Astrocyte (in vitro differentiated cells and primary cell): Measurements from ENCODE around the gene PCDHGC3. TPM values are rescaled to one million over a fixed set of nuclear protein-coding genes. Genes with fewer than 3 reads are reported as not detected.

Experiments used
- DNase-seq: peaks from one replicate; pipeline ENCODE4 v3.0.0-alpha.2; 2010; ENCODE audit warnings: low read depth
- FAIRE-seq: peaks from 2 replicates; lab custom pipeline; 2011; peaks lifted over from hg19 to GRCh38; lab: Jason Lieb, UNC
- H2AFZ ChIP-seq: 2 replicates; pipeline ENCODE4 v1.6.0; 2012; ENCODE audit warnings: low read depth, low read length, inconsistent platforms
- H3K27ac ChIP-seq: 2 replicates; pipeline ENCODE4 v1.5.1; 2011; ENCODE audit warnings: low read depth, low read length, inconsistent platforms
- H3K27me3 ChIP-seq: 2 replicates; pipeline ENCODE4 v1.6.0; 2011; ENCODE audit warnings: low read length, inconsistent platforms; ENCODE audit not compliant: insufficient read depth
- H3K36me3 ChIP-seq: 2 replicates; pipeline ENCODE4 v1.5.1; 2011; ENCODE audit warnings: low read length, inconsistent platforms; ENCODE audit not compliant: insufficient read depth
- H3K4me1 ChIP-seq: 2 replicates; pipeline ENCODE4 v1.5.1; 2011; ENCODE audit warnings: low read length, inconsistent platforms; ENCODE audit not compliant: insufficient read depth
- H3K4me2 ChIP-seq: 2 replicates; pipeline ENCODE4 v1.6.0; 2012; ENCODE audit warnings: low read length, inconsistent platforms
- H3K4me3 ChIP-seq: 2 replicates; pipeline ENCODE4 v1.5.1; 2011; ENCODE audit warnings: low read depth, mild to moderate bottlenecking, low read length, inconsistent platforms; ENCODE audit not compliant: insufficient read depth
- H3K79me2 ChIP-seq: 2 replicates; pipeline ENCODE4 v1.6.0; 2012; ENCODE audit warnings: mild to moderate bottlenecking, low read length, inconsistent platforms; ENCODE audit not compliant: insufficient read depth
- H3K9ac ChIP-seq: 2 replicates; pipeline ENCODE4 v1.6.0; 2012; ENCODE audit warnings: mild to moderate bottlenecking, low read length, inconsistent platforms
- H3K9me3 ChIP-seq: 2 replicates; pipeline ENCODE4 v1.5.1; 2012; ENCODE audit warnings: low read depth, mild to moderate bottlenecking, low read length, inconsistent platforms; ENCODE audit not compliant: insufficient read depth
- H4K20me1 ChIP-seq: 2 replicates; pipeline ENCODE4 v1.6.0; 2012; ENCODE audit warnings: low read length, inconsistent platforms; ENCODE audit not compliant: insufficient read depth
- H3K27ac Mint-ChIP-seq: one replicate; pipeline ENCODE4 v1.8.0; 2021; ENCODE audit warnings: mild to moderate bottlenecking, mixed read lengths; ENCODE audit not compliant: unreplicated experiment
- H3K27me3 Mint-ChIP-seq: one replicate; pipeline ENCODE4 v1.8.0; 2021; ENCODE audit warnings: low read depth, mixed read lengths; ENCODE audit not compliant: unreplicated experiment
- H3K36me3 Mint-ChIP-seq: one replicate; pipeline ENCODE4 v1.8.0; 2021; ENCODE audit warnings: low read depth, mixed read lengths; ENCODE audit not compliant: unreplicated experiment
- H3K4me1 Mint-ChIP-seq: one replicate; pipeline ENCODE4 v1.8.0; 2021; ENCODE audit warnings: low read depth, mixed read lengths; ENCODE audit not compliant: unreplicated experiment
- H3K4me3 Mint-ChIP-seq: one replicate; pipeline ENCODE4 v1.8.0; 2021; ENCODE audit warnings: mild to moderate bottlenecking, moderate library complexity, mixed read lengths; ENCODE audit not compliant: unreplicated experiment
- H3K9me3 Mint-ChIP-seq: one replicate; pipeline ENCODE4 v1.8.0; 2021; ENCODE audit warnings: mild to moderate bottlenecking, mixed read lengths; ENCODE audit not compliant: unreplicated experiment
- EZH2 ChIP-seq: IDR thresholded peaks from 2 replicates; pipeline ENCODE4 v1.6.1; 2012; ENCODE audit warnings: mild to moderate bottlenecking, low read length, inconsistent platforms; ENCODE audit not compliant: insufficient read depth
- total RNA-seq: library from RNA; stranded (reverse); gene quantifications from 2 replicates; pipeline ENCODE4 v1.2.1, GENCODE V29; 2021
- TF ChIP-seq, protein P1 (sequence below): IDR thresholded peaks from 2 replicates; pipeline ENCODE4 v1.5.1; 2011; ENCODE audit warnings: low read depth, mild to moderate bottlenecking, inconsistent platforms, low read length, moderate library complexity; ENCODE audit not compliant: insufficient read depth

The PCDHGC3 gene
- total RNA-seq, 1 donor from 2014 or later = 84.7 TPM

DNA sequence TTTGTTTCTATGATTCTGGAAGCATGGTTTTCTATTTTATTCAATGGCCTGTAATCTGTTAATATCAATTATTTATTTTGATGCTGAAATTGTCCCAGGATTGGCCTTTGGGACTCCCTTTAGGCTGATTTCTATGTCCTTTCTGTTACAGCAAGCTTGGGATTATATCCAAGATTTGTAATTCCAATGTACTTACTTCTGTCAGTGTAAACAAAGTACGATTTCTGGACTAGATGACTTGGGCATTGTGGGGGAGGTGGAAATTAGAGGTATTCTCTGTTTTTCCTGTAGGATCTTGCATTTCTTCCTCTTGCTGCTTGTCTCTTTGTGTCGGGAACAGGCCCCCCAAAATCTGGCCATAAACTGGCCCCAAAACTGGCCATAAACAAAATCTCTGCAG, 41.8 kb upstream of the PCDHGC3 start:
- FAIRE-seq = no peak
- TF ChIP-seq EZH2 = no peak
- TF ChIP-seq, protein P1, sequence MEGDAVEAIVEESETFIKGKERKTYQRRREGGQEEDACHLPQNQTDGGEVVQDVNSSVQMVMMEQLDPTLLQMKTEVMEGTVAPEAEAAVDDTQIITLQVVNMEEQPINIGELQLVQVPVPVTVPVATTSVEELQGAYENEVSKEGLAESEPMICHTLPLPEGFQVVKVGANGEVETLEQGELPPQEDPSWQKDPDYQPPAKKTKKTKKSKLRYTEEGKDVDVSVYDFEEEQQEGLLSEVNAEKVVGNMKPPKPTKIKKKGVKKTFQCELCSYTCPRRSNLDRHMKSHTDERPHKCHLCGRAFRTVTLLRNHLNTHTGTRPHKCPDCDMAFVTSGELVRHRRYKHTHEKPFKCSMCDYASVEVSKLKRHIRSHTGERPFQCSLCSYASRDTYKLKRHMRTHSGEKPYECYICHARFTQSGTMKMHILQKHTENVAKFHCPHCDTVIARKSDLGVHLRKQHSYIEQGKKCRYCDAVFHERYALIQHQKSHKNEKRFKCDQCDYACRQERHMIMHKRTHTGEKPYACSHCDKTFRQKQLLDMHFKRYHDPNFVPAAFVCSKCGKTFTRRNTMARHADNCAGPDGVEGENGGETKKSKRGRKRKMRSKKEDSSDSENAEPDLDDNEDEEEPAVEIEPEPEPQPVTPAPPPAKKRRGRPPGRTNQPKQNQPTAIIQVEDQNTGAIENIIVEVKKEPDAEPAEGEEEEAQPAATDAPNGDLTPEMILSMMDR = no peak
- Histone ChIP-seq H2AFZ (no peak overlapping the region), H3K4me1 (no peaks in the 10 kb centered on the region), H3K4me2 (no peak overlapping the region), H3K27me3 (no peaks in the 10 kb centered on the region), H3K9ac (no peak overlapping the region), H3K9me3 (peaks cover 20% of the 10 kb centered on the region), H3K36me3 (no peaks in the 10 kb centered on the region), H4K20me1 (no peaks in the 10 kb centered on the region), H3K27ac (no peak overlapping the region), H3K4me3 (no peak overlapping the region), H3K79me2 (peaks cover 12% of the 10 kb centered on the region)
- Mint-ChIP-seq H3K27me3 (no peaks in the 10 kb centered on the region), H3K4me1 (no peaks in the 10 kb centered on the region), H3K36me3 (peaks cover 33% of the 10 kb centered on the region), H3K4me3 (no peak overlapping the region), H3K27ac (no peak overlapping the region), H3K9me3 (peaks cover 20% of the 10 kb centered on the region)
- DNase-seq = no peak

DNA sequence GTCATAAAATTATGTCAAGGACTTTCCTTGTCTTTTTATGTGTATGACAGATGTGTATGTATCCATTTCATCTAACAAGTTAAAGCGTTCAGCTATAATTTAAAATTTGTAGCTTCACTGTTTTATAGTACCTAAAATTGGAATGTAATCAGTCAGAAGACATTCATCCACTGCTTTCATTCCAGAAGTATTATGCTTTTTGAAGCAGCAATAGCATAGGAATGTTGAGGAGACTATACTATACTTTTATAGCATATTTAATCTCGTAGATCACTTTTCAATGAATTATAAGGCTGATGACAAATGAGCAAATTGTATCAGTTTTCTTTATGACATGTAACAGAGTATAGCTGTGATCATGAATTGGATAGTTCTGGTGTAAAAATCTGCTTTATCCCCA, 38.5 kb upstream of the PCDHGC3 start:
- no peak overlapping the region for H3K4me3 Mint-ChIP-seq
- peaks cover 32% of the 10 kb centered on the region for H3K36me3 Mint-ChIP-seq
- Histone ChIP-seq H3K36me3 (no peaks in the 10 kb centered on the region), H3K27ac (no peak overlapping the region), H3K4me2 (peak overlapping the region; percentile 0), H3K9me3 (peaks cover 9% of the 10 kb centered on the region), H3K27me3 (no peaks in the 10 kb centered on the region), H3K9ac (no peak overlapping the region), H3K4me3 (no peak overlapping the region), H4K20me1 (peaks cover 1% of the 10 kb centered on the region), H2AFZ (no peak overlapping the region), H3K4me1 (no peaks in the 10 kb centered on the region), H3K79me2 (peaks cover 12% of the 10 kb centered on the region)
- no peak for DNase-seq
- H3K4me1 Mint-ChIP-seq = peaks cover 5% of the 10 kb centered on the region
- H3K27me3 Mint-ChIP-seq = no peaks in the 10 kb centered on the region
- no peak overlapping the region for H3K27ac Mint-ChIP-seq
- FAIRE-seq = peak; percentile 47
- TF ChIP-seq EZH2 = no peak
- TF ChIP-seq, protein P1 = no peak
- peaks cover under 1% of the 10 kb centered on the region for H3K9me3 Mint-ChIP-seq

DNA sequence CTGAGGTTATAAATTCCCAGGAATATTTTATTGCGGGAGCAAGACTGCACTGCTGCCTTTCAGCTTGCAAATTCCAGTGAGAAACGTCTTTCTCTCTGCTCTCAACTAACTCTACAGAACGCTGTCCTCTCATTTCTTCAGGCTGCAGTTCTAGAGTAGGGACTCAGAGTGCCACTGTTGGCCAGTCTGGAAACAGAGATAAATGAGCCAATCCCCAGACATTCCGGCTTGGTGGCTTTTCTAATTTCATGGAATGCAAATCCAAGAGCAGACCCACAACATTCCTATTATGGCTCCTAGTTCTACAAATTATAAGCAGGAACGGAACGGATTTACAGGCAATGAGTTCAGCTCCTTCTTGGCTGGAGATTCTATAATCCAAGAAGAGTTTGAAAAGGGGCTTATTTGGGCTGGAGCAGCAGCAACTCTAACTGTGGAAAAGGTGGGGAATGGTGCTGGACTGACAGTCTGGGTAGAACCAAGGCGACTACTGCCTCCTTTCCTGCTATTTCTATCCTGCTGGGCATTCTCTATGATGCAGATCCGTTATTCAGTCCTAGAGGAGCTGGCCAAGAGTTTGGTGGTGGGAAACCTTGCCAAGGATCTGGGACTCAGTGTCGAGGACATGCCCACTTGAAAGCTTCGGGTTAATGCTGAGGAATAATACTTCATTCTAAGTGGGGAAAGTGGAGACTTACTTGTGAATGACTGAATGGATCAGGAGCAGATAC, 36.2 kb upstream of the PCDHGC3 start:
- FAIRE-seq (no peak), DNase-seq (peak; percentile 38)
- H3K27ac ChIP-seq = no peak overlapping the region
- H3K27ac Mint-ChIP-seq = no peak overlapping the region
- H3K4me1 Mint-ChIP-seq = peaks cover 5% of the 10 kb centered on the region
- H4K20me1 ChIP-seq = peaks cover 4% of the 10 kb centered on the region
- no peak overlapping the region for H2AFZ ChIP-seq
- no peaks in the 10 kb centered on the region for H3K4me1 ChIP-seq
- H3K4me3 ChIP-seq = no peak overlapping the region
- no peak overlapping the region for H3K9ac ChIP-seq
- peaks cover 8% of the 10 kb centered on the region for H3K9me3 ChIP-seq
- H3K36me3 Mint-ChIP-seq = peaks cover 21% of the 10 kb centered on the region
- H3K27me3 ChIP-seq = no peaks in the 10 kb centered on the region
- peaks cover 13% of the 10 kb centered on the region for H3K79me2 ChIP-seq
- no peaks in the 10 kb centered on the region for H3K27me3 Mint-ChIP-seq
- H3K4me2 ChIP-seq = no peak overlapping the region
- no peaks in the 10 kb centered on the region for H3K9me3 Mint-ChIP-seq
- H3K4me3 Mint-ChIP-seq = no peak overlapping the region
- TF ChIP-seq, protein P1 = peak; percentile 11
- no peak for TF ChIP-seq EZH2
- no peaks in the 10 kb centered on the region for H3K36me3 ChIP-seq
